C4-2B (cell line): Measurements from ENCODE around the gene ANXA2.

Experiments used
- ZFX ChIP-seq: fragments of 450-650 bp; IDR thresholded peaks from 2 replicates; pipeline ENCODE4 v1.6.1; 2017
- TF ChIP-seq, protein P1 (sequence below): fragments of 450-650 bp; conservative IDR thresholded peaks from 2 replicates; pipeline ENCODE4 v1.5.1; 2017; ENCODE audit warnings: mild to moderate bottlenecking

DNA sequence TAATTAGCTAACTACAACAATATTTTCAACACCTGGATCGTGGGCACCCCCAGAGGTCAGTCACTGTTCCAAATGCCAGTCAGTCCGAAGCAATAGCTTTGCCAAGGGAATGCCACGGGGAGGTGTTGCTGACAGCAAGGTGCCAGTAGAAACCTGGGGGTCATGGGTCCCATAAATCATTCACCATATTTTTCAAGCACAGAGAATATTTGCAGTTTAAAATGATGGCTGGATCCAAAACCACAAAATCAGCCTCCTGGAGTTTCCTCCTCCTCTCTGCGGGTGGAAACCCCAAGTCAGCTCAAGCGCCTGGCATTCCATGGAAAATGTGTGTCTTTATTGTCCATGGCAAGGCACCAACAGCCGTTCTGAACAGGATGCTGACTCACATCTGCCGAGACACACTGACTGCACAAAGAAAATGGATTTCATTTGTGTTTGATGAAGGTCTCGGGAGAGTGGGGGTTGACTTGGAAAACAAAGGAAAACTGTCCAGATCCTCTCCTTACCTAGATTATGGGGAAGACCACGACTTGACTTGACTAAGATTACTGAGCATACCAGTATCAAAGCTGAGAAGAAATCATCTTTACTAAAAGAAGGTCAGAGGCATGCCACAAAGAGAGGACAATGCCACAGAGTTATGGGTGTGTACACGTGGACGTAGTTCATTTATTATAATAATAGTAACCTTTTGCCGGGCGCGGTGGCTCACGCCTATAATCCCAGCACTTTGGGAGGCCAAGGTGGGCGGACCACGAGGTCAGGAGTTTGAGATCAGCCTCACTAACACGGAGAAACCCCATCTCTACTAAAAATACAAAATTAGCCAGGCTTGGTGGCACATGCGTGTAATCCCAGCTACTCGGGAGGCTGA lies 26.4 kb downstream of the ANXA2 start:
- TF ChIP-seq, protein P1, sequence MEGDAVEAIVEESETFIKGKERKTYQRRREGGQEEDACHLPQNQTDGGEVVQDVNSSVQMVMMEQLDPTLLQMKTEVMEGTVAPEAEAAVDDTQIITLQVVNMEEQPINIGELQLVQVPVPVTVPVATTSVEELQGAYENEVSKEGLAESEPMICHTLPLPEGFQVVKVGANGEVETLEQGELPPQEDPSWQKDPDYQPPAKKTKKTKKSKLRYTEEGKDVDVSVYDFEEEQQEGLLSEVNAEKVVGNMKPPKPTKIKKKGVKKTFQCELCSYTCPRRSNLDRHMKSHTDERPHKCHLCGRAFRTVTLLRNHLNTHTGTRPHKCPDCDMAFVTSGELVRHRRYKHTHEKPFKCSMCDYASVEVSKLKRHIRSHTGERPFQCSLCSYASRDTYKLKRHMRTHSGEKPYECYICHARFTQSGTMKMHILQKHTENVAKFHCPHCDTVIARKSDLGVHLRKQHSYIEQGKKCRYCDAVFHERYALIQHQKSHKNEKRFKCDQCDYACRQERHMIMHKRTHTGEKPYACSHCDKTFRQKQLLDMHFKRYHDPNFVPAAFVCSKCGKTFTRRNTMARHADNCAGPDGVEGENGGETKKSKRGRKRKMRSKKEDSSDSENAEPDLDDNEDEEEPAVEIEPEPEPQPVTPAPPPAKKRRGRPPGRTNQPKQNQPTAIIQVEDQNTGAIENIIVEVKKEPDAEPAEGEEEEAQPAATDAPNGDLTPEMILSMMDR: no peak
- no peak for TF ChIP-seq ZFX
